AG09309 (cell line): ENCODE data around the gene CBARP.

Experiments
- DNase-seq: peaks from one replicate; pipeline ENCODE4 v3.0.0-alpha.2; 2010; ENCODE audit warnings: low read depth
- H3K4me3 ChIP-seq: 2 replicates; pipeline ENCODE4 v1.5.1; 2011; ENCODE audit warnings: mild to moderate bottlenecking, low read depth, low read length, moderate library complexity; ENCODE audit not compliant: control insufficient read depth
- CTCF ChIP-seq: IDR thresholded peaks from 2 replicates; pipeline ENCODE4 v1.5.1; 2011; ENCODE audit warnings: mild to moderate bottlenecking, low read depth, low read length, inconsistent platforms; ENCODE audit not compliant: insufficient read depth, control insufficient read depth; ENCODE audit errors: missing control alignments

Gene CBARP

GRCh38 chr19:1267477-1268225 is 29.8 kb upstream of the CBARP start:
- no peak for TF ChIP-seq CTCF
- DNase-seq, result no peak
- peak overlapping the region; percentile 53 for H3K4me3 ChIP-seq

- peak overlapping the region; percentile 53 for H3K4me3 ChIP-seq
- DNase-seq, result no peak
- TF ChIP-seq CTCF, result peak; percentile 71
These were observed 29.2 kb upstream of the CBARP start for GRCh38 chr19:1266916-1267476.

GRCh38 chr19:1266129-1266915 is 28.5 kb upstream of the CBARP start:
- DNase-seq, result no peak
- no peak for TF ChIP-seq CTCF
- H3K4me3 ChIP-seq, result peak overlapping the region; percentile 53

- DNase-seq, result no peak
- peak overlapping the region; percentile 53 for H3K4me3 ChIP-seq
- TF ChIP-seq CTCF, result no peak
These were observed 27.9 kb upstream of the CBARP start for GRCh38 chr19:1265615-1266128.

- no peak for TF ChIP-seq CTCF
- no peak for DNase-seq
- no peak overlapping the region for H3K4me3 ChIP-seq
These were observed 27.2 kb upstream of the CBARP start for GRCh38 chr19:1264801-1265614.

GRCh38 chr19:1263188-1263587 is 25.4 kb upstream of the CBARP start:
- DNase-seq, result no peak
- no peak for TF ChIP-seq CTCF
- H3K4me3 ChIP-seq, result no peak overlapping the region
